HEK293 (cell line): ENCODE results near the gene AK9.

Experiments used
- CTCF ChIA-PET: fragments of 350-600 bp; formaldehyde crosslinking; extraction: SDS; loops from one replicate; lab custom pipeline; 2021; ENCODE audit warnings: antibody characterized with exemption; lab: Yijun Ruan, JAX
- POLR2A ChIA-PET: fragments of 300-600 bp; formaldehyde crosslinking; extraction: SDS; loops from one replicate; lab custom pipeline; 2020; ENCODE audit warnings: antibody characterized with exemption, inconsistent platforms; lab: Yijun Ruan, JAX
- H3K27ac ChIP-seq: fragments of 200-500 bp; sonication (Bioruptor generic); 2 replicates; pipeline ENCODE4 v1.5.1; 2014; ENCODE audit warnings: low read depth, low read length, control low read depth, inconsistent platforms; ENCODE audit errors: extremely low read depth
- H3K36me3 ChIP-seq, 2 experiments: fragments of 200-500 bp in 1 of 2; sonication (Bioruptor generic) in 1 of 2; 1 replicate in 1 of 2; 2 replicates in 1 of 2; pipeline ENCODE4 v1.5.1; 2014 to 2017; ENCODE audit warnings: inconsistent platforms in 2 of 2, low read length in 2 of 2; ENCODE audit not compliant: control insufficient read depth in 2 of 2, insufficient read depth in 1 of 2
- H3K4me1 ChIP-seq: fragments of 200-500 bp; sonication (Bioruptor generic); 2 replicates; pipeline ENCODE4 v1.5.1; 2014; ENCODE audit warnings: mild to moderate bottlenecking, low read length, inconsistent platforms; ENCODE audit not compliant: control insufficient read depth, insufficient read depth
- H3K4me3 ChIP-seq: 2 replicates; pipeline ENCODE4 v1.5.1; 2011; ENCODE audit warnings: low read depth, mild to moderate bottlenecking, control low read depth, low read length, moderate library complexity
- H3K9me3 ChIP-seq: fragments of 200-500 bp; sonication (Bioruptor generic); 2 replicates; pipeline ENCODE4 v1.5.1; 2014; ENCODE audit warnings: low read depth, low read length, inconsistent platforms; ENCODE audit not compliant: control insufficient read depth, insufficient read depth
- PRDM1 ChIP-seq: fragments of 450-650 bp; formaldehyde crosslinking; IDR thresholded peaks from 2 replicates; pipeline ENCODE4; 2016; ENCODE audit warnings: missing biosample characterization, missing genetic modification characterization
- ZBTB17 ChIP-seq: fragments of 450-650 bp; formaldehyde crosslinking; IDR thresholded peaks from 2 replicates; pipeline ENCODE4 v1.5.1; 2016; ENCODE audit warnings: missing biosample characterization, missing genetic modification characterization
- ZFP3 ChIP-seq: fragments of 450-650 bp; formaldehyde crosslinking; IDR thresholded peaks from 2 replicates; pipeline ENCODE4 v1.5.1; 2016; ENCODE audit warnings: low read depth, missing biosample characterization, missing genetic modification characterization
- ZFP37 ChIP-seq: fragments of 450-650 bp; formaldehyde crosslinking; IDR thresholded peaks from 2 replicates; pipeline ENCODE4 v1.5.1; 2016; ENCODE audit warnings: missing biosample characterization, missing genetic modification characterization
- ZNF2 ChIP-seq: fragments of 450-650 bp; formaldehyde crosslinking; IDR thresholded peaks from 2 replicates; pipeline ENCODE4 v1.5.1; 2016; ENCODE audit warnings: missing biosample characterization, missing genetic modification characterization
- ZNF391 ChIP-seq: fragments of 450-650 bp; formaldehyde crosslinking; IDR thresholded peaks from 2 replicates; pipeline ENCODE4 v1.5.1; 2016; ENCODE audit warnings: low read depth, missing biosample characterization, missing genetic modification characterization, borderline replicate concordance
- ZNF501 ChIP-seq: fragments of 450-650 bp; formaldehyde crosslinking; IDR thresholded peaks from 2 replicates; pipeline ENCODE4 v1.5.1; 2016; ENCODE audit warnings: missing biosample characterization, missing genetic modification characterization
- ZNF561 ChIP-seq: fragments of 450-650 bp; IDR thresholded peaks from 2 replicates; pipeline ENCODE4 v1.5.1; 2018; ENCODE audit warnings: missing biosample characterization, missing genetic modification characterization, borderline replicate concordance
- ZNF660 ChIP-seq: fragments of 450-650 bp; IDR thresholded peaks from 2 replicates; pipeline ENCODE4 v1.5.1; 2018; ENCODE audit warnings: missing biosample characterization, mild to moderate bottlenecking, missing genetic modification characterization
- ZNF664 ChIP-seq: fragments of 450-650 bp; formaldehyde crosslinking; IDR thresholded peaks from 2 replicates; pipeline ENCODE4 v1.5.1; 2016; ENCODE audit warnings: missing biosample characterization, missing genetic modification characterization
- ZSCAN30 ChIP-seq: fragments of 450-650 bp; IDR thresholded peaks from 2 replicates; pipeline ENCODE4 v1.5.1; 2018; ENCODE audit warnings: missing biosample characterization, mild to moderate bottlenecking, missing genetic modification characterization, moderate library complexity
- ZXDB ChIP-seq: fragments of 450-650 bp; formaldehyde crosslinking; IDR thresholded peaks from 2 replicates; pipeline ENCODE4 v1.5.1; 2016; ENCODE audit warnings: missing biosample characterization, missing genetic modification characterization
- TF ChIP-seq, protein P1 (sequence below): fragments of 450-650 bp; IDR thresholded peaks from 2 replicates; pipeline ENCODE4 v1.5.1; 2018; ENCODE audit warnings: missing biosample characterization, missing genetic modification characterization
- TF ChIP-seq, protein P2 (sequence below): fragments of 450-650 bp; formaldehyde crosslinking; IDR thresholded peaks from 2 replicates; pipeline ENCODE4 v1.5.1; 2016; ENCODE audit warnings: missing biosample characterization, missing genetic modification characterization
- TF ChIP-seq, protein P3 (sequence below): fragments of 450-650 bp; formaldehyde crosslinking; IDR thresholded peaks from 2 replicates; pipeline ENCODE4 v1.5.1; 2017; ENCODE audit warnings: missing biosample characterization, missing genetic modification characterization
- TF ChIP-seq, protein P4 (sequence below): fragments of 450-650 bp; IDR thresholded peaks from 2 replicates; pipeline ENCODE4 v1.5.1; 2018; ENCODE audit warnings: missing biosample characterization, mild to moderate bottlenecking, missing genetic modification characterization
- TF ChIP-seq, protein P5 (sequence below): fragments of 450-650 bp; formaldehyde crosslinking; IDR thresholded peaks from 2 replicates; pipeline ENCODE4 v1.5.1; 2016; ENCODE audit warnings: missing biosample characterization, missing genetic modification characterization
- TF ChIP-seq, protein P6 (sequence below): fragments of 450-650 bp; formaldehyde crosslinking; IDR thresholded peaks from 2 replicates; pipeline ENCODE4 v1.5.1; 2016; ENCODE audit warnings: missing biosample characterization, missing genetic modification characterization

The AK9 gene

DNA sequence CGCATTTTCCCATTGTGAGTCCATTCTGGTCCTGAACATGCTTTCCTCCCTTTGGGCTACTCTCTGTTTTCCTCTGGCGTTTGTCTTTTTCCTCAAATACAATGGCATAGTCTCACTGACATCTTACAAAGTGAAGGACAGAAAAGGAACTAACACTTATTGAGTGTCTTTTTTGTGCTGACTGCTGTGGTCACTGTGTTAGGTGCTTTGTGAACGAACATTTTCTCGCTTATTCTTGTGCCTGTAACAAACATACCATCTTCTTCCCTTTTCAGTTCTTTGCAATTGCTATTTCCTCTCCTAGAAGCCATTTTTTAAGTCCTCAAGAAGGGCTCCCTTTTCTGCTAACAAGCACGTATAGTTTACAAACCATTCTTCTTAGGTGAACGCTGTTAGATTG is 15.5 kb upstream of the AK9 start (continued):
- TF ChIP-seq ZNF664 (tag by site-specific recombination) (no peak), ZNF391 (no peak)
- TF ChIP-seq, protein P1, sequence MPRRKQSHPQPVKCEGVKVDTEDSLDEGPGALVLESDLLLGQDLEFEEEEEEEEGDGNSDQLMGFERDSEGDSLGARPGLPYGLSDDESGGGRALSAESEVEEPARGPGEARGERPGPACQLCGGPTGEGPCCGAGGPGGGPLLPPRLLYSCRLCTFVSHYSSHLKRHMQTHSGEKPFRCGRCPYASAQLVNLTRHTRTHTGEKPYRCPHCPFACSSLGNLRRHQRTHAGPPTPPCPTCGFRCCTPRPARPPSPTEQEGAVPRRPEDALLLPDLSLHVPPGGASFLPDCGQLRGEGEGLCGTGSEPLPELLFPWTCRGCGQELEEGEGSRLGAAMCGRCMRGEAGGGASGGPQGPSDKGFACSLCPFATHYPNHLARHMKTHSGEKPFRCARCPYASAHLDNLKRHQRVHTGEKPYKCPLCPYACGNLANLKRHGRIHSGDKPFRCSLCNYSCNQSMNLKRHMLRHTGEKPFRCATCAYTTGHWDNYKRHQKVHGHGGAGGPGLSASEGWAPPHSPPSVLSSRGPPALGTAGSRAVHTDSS (tag by site-specific recombination), result no peak
- TF ChIP-seq, all 188 proteins: peak for 0

DNA sequence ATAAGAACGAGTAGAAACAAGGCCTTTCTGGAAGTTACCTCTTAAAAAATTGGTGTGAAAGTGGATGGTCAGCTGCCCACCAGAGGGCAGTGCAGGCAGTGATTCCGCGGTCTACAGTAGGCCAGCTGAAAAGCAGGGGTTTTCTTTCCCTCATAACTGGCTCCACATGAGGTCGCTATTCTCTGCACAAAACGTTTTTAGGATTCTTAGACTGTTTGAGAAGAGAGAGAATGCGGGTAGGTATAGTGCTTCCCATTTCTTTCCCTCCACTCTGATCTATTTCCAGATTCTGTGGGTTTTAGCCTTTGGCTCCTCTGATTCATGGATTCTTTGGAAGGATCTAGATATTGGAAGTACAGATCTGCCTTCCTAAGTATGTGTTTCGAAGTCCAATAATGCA is 14.3 kb upstream of the AK9 start:
- ChIA-PET CTCF (interaction anchor here (0.5 to 8.0 kb wide), 32 partner anchors 9 to 886 kb away, joined by 3 to 204 read pairs (median 4); no protein-coding TSS in a partner anchor), POLR2A (no interaction called here)
- Histone ChIP-seq H3K9me3 (no peaks in the 10 kb centered on the region), H3K4me3 (no peak overlapping the region), H3K36me3 (no peaks in the 10 kb centered on the region), H3K27ac (no peak overlapping the region), H3K4me1 (no peaks in the 10 kb centered on the region)
- TF ChIP-seq ZNF391 (peak; percentile 33; the same call in 1 of the 2 replicates), ZFP37 (tag by site-specific recombination) (0 out of 2 replicates have a peak, but pooled peaks have one; percentile 25), ZXDB (tag by site-specific recombination) (0 out of 2 replicates have a peak, but pooled peaks have one; percentile 47), ZNF501 (tag by site-specific recombination) (peak; percentile 48; the same call in 1 of the 2 replicates), ZFP3 (tag by site-specific recombination) (no peak), ZSCAN30 (tag by site-specific recombination) (0 out of 2 replicates have a peak, but pooled peaks have one; percentile 37), ZNF2 (tag by site-specific recombination) (peak; percentile 78), ZNF561 (tag by site-specific recombination) (peak; percentile 87), PRDM1 (tag by site-specific recombination) (0 out of 2 replicates have a peak, but pooled peaks have one; percentile 29), ZBTB17 (tag by site-specific recombination) (0 out of 2 replicates have a peak, but pooled peaks have one; percentile 20), ZNF660 (peak; percentile 96)
- TF ChIP-seq, protein P2, sequence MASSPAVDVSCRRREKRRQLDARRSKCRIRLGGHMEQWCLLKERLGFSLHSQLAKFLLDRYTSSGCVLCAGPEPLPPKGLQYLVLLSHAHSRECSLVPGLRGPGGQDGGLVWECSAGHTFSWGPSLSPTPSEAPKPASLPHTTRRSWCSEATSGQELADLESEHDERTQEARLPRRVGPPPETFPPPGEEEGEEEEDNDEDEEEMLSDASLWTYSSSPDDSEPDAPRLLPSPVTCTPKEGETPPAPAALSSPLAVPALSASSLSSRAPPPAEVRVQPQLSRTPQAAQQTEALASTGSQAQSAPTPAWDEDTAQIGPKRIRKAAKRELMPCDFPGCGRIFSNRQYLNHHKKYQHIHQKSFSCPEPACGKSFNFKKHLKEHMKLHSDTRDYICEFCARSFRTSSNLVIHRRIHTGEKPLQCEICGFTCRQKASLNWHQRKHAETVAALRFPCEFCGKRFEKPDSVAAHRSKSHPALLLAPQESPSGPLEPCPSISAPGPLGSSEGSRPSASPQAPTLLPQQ (tag by site-specific recombination), result 0 out of 2 replicates have a peak, but pooled peaks have one; percentile 20
- TF ChIP-seq, protein P3, sequence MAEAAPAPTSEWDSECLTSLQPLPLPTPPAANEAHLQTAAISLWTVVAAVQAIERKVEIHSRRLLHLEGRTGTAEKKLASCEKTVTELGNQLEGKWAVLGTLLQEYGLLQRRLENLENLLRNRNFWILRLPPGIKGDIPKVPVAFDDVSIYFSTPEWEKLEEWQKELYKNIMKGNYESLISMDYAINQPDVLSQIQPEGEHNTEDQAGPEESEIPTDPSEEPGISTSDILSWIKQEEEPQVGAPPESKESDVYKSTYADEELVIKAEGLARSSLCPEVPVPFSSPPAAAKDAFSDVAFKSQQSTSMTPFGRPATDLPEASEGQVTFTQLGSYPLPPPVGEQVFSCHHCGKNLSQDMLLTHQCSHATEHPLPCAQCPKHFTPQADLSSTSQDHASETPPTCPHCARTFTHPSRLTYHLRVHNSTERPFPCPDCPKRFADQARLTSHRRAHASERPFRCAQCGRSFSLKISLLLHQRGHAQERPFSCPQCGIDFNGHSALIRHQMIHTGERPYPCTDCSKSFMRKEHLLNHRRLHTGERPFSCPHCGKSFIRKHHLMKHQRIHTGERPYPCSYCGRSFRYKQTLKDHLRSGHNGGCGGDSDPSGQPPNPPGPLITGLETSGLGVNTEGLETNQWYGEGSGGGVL, result no peak
- TF ChIP-seq, protein P4, sequence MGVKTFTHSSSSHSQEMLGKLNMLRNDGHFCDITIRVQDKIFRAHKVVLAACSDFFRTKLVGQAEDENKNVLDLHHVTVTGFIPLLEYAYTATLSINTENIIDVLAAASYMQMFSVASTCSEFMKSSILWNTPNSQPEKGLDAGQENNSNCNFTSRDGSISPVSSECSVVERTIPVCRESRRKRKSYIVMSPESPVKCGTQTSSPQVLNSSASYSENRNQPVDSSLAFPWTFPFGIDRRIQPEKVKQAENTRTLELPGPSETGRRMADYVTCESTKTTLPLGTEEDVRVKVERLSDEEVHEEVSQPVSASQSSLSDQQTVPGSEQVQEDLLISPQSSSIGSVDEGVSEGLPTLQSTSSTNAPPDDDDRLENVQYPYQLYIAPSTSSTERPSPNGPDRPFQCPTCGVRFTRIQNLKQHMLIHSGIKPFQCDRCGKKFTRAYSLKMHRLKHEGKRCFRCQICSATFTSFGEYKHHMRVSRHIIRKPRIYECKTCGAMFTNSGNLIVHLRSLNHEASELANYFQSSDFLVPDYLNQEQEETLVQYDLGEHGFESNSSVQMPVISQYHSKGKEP (tag by site-specific recombination), result 0 out of 2 replicates have a peak, but pooled peaks have one; percentile 5
- TF ChIP-seq, protein P5, sequence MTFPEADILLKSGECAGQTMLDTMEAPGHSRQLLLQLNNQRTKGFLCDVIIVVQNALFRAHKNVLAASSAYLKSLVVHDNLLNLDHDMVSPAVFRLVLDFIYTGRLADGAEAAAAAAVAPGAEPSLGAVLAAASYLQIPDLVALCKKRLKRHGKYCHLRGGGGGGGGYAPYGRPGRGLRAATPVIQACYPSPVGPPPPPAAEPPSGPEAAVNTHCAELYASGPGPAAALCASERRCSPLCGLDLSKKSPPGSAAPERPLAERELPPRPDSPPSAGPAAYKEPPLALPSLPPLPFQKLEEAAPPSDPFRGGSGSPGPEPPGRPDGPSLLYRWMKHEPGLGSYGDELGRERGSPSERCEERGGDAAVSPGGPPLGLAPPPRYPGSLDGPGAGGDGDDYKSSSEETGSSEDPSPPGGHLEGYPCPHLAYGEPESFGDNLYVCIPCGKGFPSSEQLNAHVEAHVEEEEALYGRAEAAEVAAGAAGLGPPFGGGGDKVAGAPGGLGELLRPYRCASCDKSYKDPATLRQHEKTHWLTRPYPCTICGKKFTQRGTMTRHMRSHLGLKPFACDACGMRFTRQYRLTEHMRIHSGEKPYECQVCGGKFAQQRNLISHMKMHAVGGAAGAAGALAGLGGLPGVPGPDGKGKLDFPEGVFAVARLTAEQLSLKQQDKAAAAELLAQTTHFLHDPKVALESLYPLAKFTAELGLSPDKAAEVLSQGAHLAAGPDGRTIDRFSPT, result no peak
- TF ChIP-seq, protein P6, sequence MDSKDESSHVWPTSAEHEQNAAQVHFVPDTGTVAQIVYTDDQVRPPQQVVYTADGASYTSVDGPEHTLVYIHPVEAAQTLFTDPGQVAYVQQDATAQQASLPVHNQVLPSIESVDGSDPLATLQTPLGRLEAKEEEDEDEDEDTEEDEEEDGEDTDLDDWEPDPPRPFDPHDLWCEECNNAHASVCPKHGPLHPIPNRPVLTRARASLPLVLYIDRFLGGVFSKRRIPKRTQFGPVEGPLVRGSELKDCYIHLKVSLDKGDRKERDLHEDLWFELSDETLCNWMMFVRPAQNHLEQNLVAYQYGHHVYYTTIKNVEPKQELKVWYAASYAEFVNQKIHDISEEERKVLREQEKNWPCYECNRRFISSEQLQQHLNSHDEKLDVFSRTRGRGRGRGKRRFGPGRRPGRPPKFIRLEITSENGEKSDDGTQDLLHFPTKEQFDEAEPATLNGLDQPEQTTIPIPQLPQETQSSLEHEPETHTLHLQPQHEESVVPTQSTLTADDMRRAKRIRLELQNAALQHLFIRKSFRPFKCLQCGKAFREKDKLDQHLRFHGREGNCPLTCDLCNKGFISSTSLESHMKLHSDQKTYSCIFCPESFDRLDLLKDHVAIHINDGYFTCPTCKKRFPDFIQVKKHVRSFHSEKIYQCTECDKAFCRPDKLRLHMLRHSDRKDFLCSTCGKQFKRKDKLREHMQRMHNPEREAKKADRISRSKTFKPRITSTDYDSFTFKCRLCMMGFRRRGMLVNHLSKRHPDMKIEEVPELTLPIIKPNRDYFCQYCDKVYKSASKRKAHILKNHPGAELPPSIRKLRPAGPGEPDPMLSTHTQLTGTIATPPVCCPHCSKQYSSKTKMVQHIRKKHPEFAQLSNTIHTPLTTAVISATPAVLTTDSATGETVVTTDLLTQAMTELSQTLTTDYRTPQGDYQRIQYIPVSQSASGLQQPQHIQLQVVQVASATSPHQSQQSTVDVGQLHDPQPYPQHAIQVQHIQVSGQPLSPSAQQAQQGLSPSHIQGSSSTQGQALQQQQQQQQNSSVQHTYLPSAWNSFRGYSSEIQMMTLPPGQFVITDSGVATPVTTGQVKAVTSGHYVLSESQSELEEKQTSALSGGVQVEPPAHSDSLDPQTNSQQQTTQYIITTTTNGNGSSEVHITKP, result peak; percentile 40
